GM21367 (cell line): Measurements from ENCODE around the gene FRMD5.

ENCODE experiments used
- ATAC-seq: cut with Tn5 transposase; IDR thresholded peaks from one replicate; pipeline ENCODE4 v1.9.1; 2021; ENCODE audit not compliant: unreplicated experiment

Gene FRMD5

GRCh38 chr15:43981576-43981975 lies 213.5 kb downstream of the FRMD5 start:
- no peak for ATAC-seq

- no peak for ATAC-seq
These were observed 217.8 kb downstream of the FRMD5 start for GRCh38 chr15:43977072-43977884.

- ATAC-seq: no peak
These were observed 219.3 kb downstream of the FRMD5 start for GRCh38 chr15:43975770-43976169.

- no peak for ATAC-seq
These were observed 219.7 kb downstream of the FRMD5 start for GRCh38 chr15:43975326-43975725.

GRCh38 chr15:43974852-43975251 lies 220.2 kb downstream of the FRMD5 start:
- no peak for ATAC-seq

- ATAC-seq: no peak
These were observed 225.2 kb downstream of the FRMD5 start for GRCh38 chr15:43969802-43970375.

- no peak for ATAC-seq
These were observed 226.5 kb downstream of the FRMD5 start for GRCh38 chr15:43968551-43968950.

GRCh38 chr15:43966646-43967045 lies 228.4 kb downstream of the FRMD5 start:
- no peak for ATAC-seq

GRCh38 chr15:43958861-43959330 lies 236.2 kb downstream of the FRMD5 start:
- no peak for ATAC-seq

GRCh38 chr15:43957724-43958123 lies 237.3 kb downstream of the FRMD5 start:
- ATAC-seq: no peak

GRCh38 chr15:43955140-43955539 lies 239.9 kb downstream of the FRMD5 start:
- no peak for ATAC-seq

GRCh38 chr15:43954181-43954621 lies 240.9 kb downstream of the FRMD5 start:
- ATAC-seq: no peak

- ATAC-seq: no peak
These were observed 241.7 kb downstream of the FRMD5 start for GRCh38 chr15:43953402-43953801.

- no peak for ATAC-seq
These were observed 244.5 kb downstream of the FRMD5 start for GRCh38 chr15:43950531-43950930.

GRCh38 chr15:43948691-43949325 lies 246.3 kb downstream of the FRMD5 start:
- peak; percentile 77 for ATAC-seq

GRCh38 chr15:43943511-43943910 lies 251.6 kb downstream of the FRMD5 start:
- ATAC-seq: no peak

GRCh38 chr15:43942194-43942593 lies 252.9 kb downstream of the FRMD5 start:
- no peak for ATAC-seq

- no peak for ATAC-seq
These were observed 253.5 kb downstream of the FRMD5 start for GRCh38 chr15:43941555-43941954.

GRCh38 chr15:43941071-43941470 lies 254.0 kb downstream of the FRMD5 start:
- ATAC-seq: no peak

- ATAC-seq: no peak
These were observed 256.0 kb downstream of the FRMD5 start for GRCh38 chr15:43939070-43939469.

- ATAC-seq: no peak
These were observed 260.6 kb downstream of the FRMD5 start for GRCh38 chr15:43934480-43934879.

- no peak for ATAC-seq
These were observed 262.2 kb downstream of the FRMD5 start for GRCh38 chr15:43932907-43933306.
